ENCODE measurements around the gene TUBB4A. TPM values are rescaled to one million over a fixed set of nuclear protein-coding genes. Genes with fewer than 3 reads are reported as not detected.

The TUBB4A gene
- total RNA-seq, 4 donors from 2014 or later: 0.22 TPM; not detected in 3

GRCh38 chr19:6460099-6460884, 41.8 kb downstream of the TUBB4A start:
- no peak for TF ChIP-seq CTCF (IDR thresholded peaks at IDR 0.05; ENCODE audit: low read depth)

- TF ChIP-seq CTCF (IDR thresholded peaks at IDR 0.05; ENCODE audit: low read depth): no peak
These were observed 42.6 kb downstream of the TUBB4A start, which contains the start of gene SLC25A23 for GRCh38 chr19:6459262-6460098. SLC25A23 (minus strand) TSS chr19:6459792; CDS start chr19:6459628, 164 bp downstream.

DNA sequence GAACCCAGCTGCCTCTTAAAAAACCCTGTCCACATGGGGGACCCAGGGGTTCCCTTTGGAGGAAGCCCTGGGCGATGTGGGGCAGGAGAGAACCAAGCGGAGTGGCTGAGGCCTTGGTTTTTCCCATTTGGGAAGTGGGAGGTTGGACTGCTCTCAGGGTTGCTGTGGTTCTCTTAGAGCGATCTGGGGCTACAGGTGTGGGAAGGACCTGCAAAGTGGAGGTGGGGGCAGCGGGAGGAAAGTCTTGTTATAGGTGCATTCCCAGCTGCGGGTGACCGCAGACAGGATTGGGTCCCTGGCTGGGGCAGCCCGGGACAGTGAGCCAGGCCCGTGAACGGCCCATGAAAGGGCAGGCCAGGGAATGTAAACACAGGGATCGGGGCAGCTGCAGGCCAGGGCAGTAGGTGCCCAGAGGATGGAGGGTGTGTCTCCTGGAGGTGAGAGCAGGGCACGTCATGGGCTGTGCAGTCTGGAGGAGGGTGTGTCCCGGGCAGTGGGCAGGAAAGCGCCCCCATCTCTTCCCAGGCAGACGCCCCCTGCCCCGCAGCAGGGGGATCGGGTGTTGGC, 43.3 kb downstream of the TUBB4A start:
- no peak for TF ChIP-seq CTCF (IDR thresholded peaks at IDR 0.05; ENCODE audit: low read depth)

GRCh38 chr19:6457958-6458694, 44.0 kb downstream of the TUBB4A start:
- TF ChIP-seq CTCF (IDR thresholded peaks at IDR 0.05; ENCODE audit: low read depth): no peak

GRCh38 chr19:6455924-6456323, 46.2 kb downstream of the TUBB4A start:
- TF ChIP-seq CTCF (IDR thresholded peaks at IDR 0.05; ENCODE audit: low read depth): no peak

GRCh38 chr19:6453951-6454565, 48.1 kb downstream of the TUBB4A start:
- TF ChIP-seq CTCF (IDR thresholded peaks at IDR 0.05; ENCODE audit: low read depth): no peak
